Measurements from ENCODE around the gene DIO3. TPM values are rescaled to one million over a fixed set of nuclear protein-coding genes. Genes with fewer than 3 reads are reported as not detected.
"Not testable (repeated sequence)": the region's sequence is repeated elsewhere in the genome, so short reads cannot be mapped to it uniquely, and the experiment has no call there.

DIO3 gene
- total RNA-seq, 1 experiment from 2014 or later: not detected

GRCh38 chr14:101537286-101537685 lies 24.0 kb upstream of the DIO3 start:
- no peak overlapping the region for H3K4me3 ChIP-seq
- H3K9me3 ChIP-seq: no peaks in the 10 kb centered on the region
- no peaks in the 10 kb centered on the region for H3K27me3 ChIP-seq
- DNase-seq: no peak
- no peaks in the 10 kb centered on the region for H3K36me3 ChIP-seq

GRCh38 chr14:101538878-101539277 lies 22.4 kb upstream of the DIO3 start:
- Histone ChIP-seq H3K27me3 (no peaks in the 10 kb centered on the region), H3K4me3 (no peak overlapping the region), H3K36me3 (no peaks in the 10 kb centered on the region), H3K9me3 (no peaks in the 10 kb centered on the region)
- no peak for DNase-seq

- no peak overlapping the region for H3K4me3 ChIP-seq
Measured at GRCh38 chr14:101539880-101540279, 21.4 kb upstream of the DIO3 start.

GRCh38 chr14:101540481-101541462 lies 20.5 kb upstream of the DIO3 start:
- H3K9me3 ChIP-seq: no peaks in the 10 kb centered on the region
- no peaks in the 10 kb centered on the region for H3K27me3 ChIP-seq
- no peak overlapping the region for H3K4me3 ChIP-seq
- no peak for DNase-seq
- H3K36me3 ChIP-seq: no peaks in the 10 kb centered on the region

More at GRCh38 chr14:101539880-101540279, 21.4 kb upstream of the DIO3 start:
- DNase-seq: no peak
- Histone ChIP-seq H3K9me3 (no peaks in the 10 kb centered on the region), H3K27me3 (no peaks in the 10 kb centered on the region), H3K36me3 (no peaks in the 10 kb centered on the region)

- no peaks in the 10 kb centered on the region for H3K9me3 ChIP-seq
- no peaks in the 10 kb centered on the region for H3K27me3 ChIP-seq
- H3K4me3 ChIP-seq: no peak overlapping the region
- no peak for DNase-seq
- H3K36me3 ChIP-seq: no peaks in the 10 kb centered on the region
Measured at GRCh38 chr14:101542391-101542790, 18.9 kb upstream of the DIO3 start.

GRCh38 chr14:101543814-101544213 lies 17.5 kb upstream of the DIO3 start:
- no peaks in the 10 kb centered on the region for H3K27me3 ChIP-seq
- no peak for DNase-seq
- no peaks in the 10 kb centered on the region for H3K36me3 ChIP-seq
- H3K4me3 ChIP-seq: no peak overlapping the region
- no peaks in the 10 kb centered on the region for H3K9me3 ChIP-seq

- no peaks in the 10 kb centered on the region for H3K36me3 ChIP-seq
- DNase-seq: no peak
- no peak overlapping the region for H3K4me3 ChIP-seq
Measured at GRCh38 chr14:101544550-101544949, 16.7 kb upstream of the DIO3 start.

GRCh38 chr14:101546706-101547105 lies 14.6 kb upstream of the DIO3 start:
- DNase-seq: no peak
- no peak overlapping the region for H3K4me3 ChIP-seq
- no peaks in the 10 kb centered on the region for H3K9me3 ChIP-seq
- H3K27me3 ChIP-seq: no peaks in the 10 kb centered on the region
- no peaks in the 10 kb centered on the region for H3K36me3 ChIP-seq

More at GRCh38 chr14:101544550-101544949, 16.7 kb upstream of the DIO3 start:
- Histone ChIP-seq H3K9me3 (no peaks in the 10 kb centered on the region), H3K27me3 (no peaks in the 10 kb centered on the region)

GRCh38 chr14:101547107-101547738 lies 14.1 kb upstream of the DIO3 start:
- H3K27me3 ChIP-seq: no peaks in the 10 kb centered on the region
- H3K4me3 ChIP-seq: no peak overlapping the region
- DNase-seq: no peak
- H3K9me3 ChIP-seq: no peaks in the 10 kb centered on the region
- H3K36me3 ChIP-seq: no peaks in the 10 kb centered on the region

- Histone ChIP-seq H3K4me3 (no peak overlapping the region), H3K36me3 (no peaks in the 10 kb centered on the region), H3K9me3 (no peaks in the 10 kb centered on the region), H3K27me3 (no peaks in the 10 kb centered on the region)
- DNase-seq: no peak
Measured at GRCh38 chr14:101547961-101548669, 13.2 kb upstream of the DIO3 start.

GRCh38 chr14:101548710-101549109 lies 12.6 kb upstream of the DIO3 start:
- Histone ChIP-seq H3K4me3 (no peak overlapping the region), H3K36me3 (no peaks in the 10 kb centered on the region), H3K27me3 (no peaks in the 10 kb centered on the region), H3K9me3 (no peaks in the 10 kb centered on the region)
- DNase-seq: no peak

GRCh38 chr14:101549154-101549553 lies 12.1 kb upstream of the DIO3 start:
- H3K36me3 ChIP-seq: no peaks in the 10 kb centered on the region
- no peaks in the 10 kb centered on the region for H3K9me3 ChIP-seq
- no peak for DNase-seq

GRCh38 chr14:101550202-101550912 lies 10.9 kb upstream of the DIO3 start:
- DNase-seq, H3K9me3 ChIP-seq, H3K27me3 ChIP-seq, H3K4me3 ChIP-seq, H3K36me3 ChIP-seq: not testable (repeated sequence)

More at GRCh38 chr14:101549154-101549553, 12.1 kb upstream of the DIO3 start:
- no peaks in the 10 kb centered on the region for H3K27me3 ChIP-seq
- H3K4me3 ChIP-seq: no peak overlapping the region

GRCh38 chr14:101551729-101552595 lies 9.3 kb upstream of the DIO3 start:
- Histone ChIP-seq H3K9me3 (no peaks in the 10 kb centered on the region), H3K27me3 (no peaks in the 10 kb centered on the region), H3K4me3 (no peak overlapping the region), H3K36me3 (no peaks in the 10 kb centered on the region)
- DNase-seq: no peak

GRCh38 chr14:101552786-101553231 lies 8.5 kb upstream of the DIO3 start:
- Histone ChIP-seq H3K4me3 (no peak overlapping the region), H3K27me3 (no peaks in the 10 kb centered on the region), H3K36me3 (no peaks in the 10 kb centered on the region), H3K9me3 (no peaks in the 10 kb centered on the region)
- DNase-seq: no peak

GRCh38 chr14:101553393-101553792 lies 7.9 kb upstream of the DIO3 start:
- no peak for DNase-seq

More at GRCh38 chr14:101553393-101553792, 7.9 kb upstream of the DIO3 start:
- Histone ChIP-seq H3K36me3 (no peaks in the 10 kb centered on the region), H3K9me3 (no peaks in the 10 kb centered on the region), H3K4me3 (no peak overlapping the region), H3K27me3 (no peaks in the 10 kb centered on the region)
